Loucy (cell line): ENCODE measurements around the gene FOXL1.

ENCODE experiments used
- H2AFZ ChIP-seq: fragments of 200-600 bp; sonication (generic); 2 replicates; pipeline ENCODE4 v1.6.0; 2016; ENCODE audit warnings: antibody characterized with exemption, mild to moderate bottlenecking, low read length, moderate library complexity
- H3F3A ChIP-seq: fragments of 200-600 bp; 2 replicates; pipeline ENCODE4 v1.6.0; 2016; ENCODE audit warnings: antibody characterized with exemption, low read depth, mild to moderate bottlenecking
- H3K27me3 ChIP-seq: fragments of 200-600 bp; sonication (generic); 2 replicates; pipeline ENCODE4 v1.6.1; 2014; ENCODE audit warnings: low read length, mild to moderate bottlenecking; ENCODE audit not compliant: insufficient read depth, poor library complexity, severe bottlenecking
- H3K36me3 ChIP-seq: fragments of 200-600 bp; sonication (generic); 2 replicates; pipeline ENCODE4 v1.6.1; 2016; ENCODE audit warnings: low read length; ENCODE audit not compliant: insufficient read depth
- H3K4me1 ChIP-seq: fragments of 200-600 bp; sonication (generic); 2 replicates; pipeline ENCODE4 v1.5.1; 2014; ENCODE audit warnings: low read length, mild to moderate bottlenecking; ENCODE audit not compliant: insufficient read depth, poor library complexity, severe bottlenecking
- H3K4me2 ChIP-seq: fragments of 200-600 bp; sonication (generic); 2 replicates; pipeline ENCODE4 v1.6.0; 2014; ENCODE audit warnings: antibody characterized with exemption, low read length, low read depth, mild to moderate bottlenecking; ENCODE audit not compliant: poor library complexity, severe bottlenecking
- H3K4me3 ChIP-seq: fragments of 200-600 bp; sonication (generic); 2 replicates; pipeline ENCODE4 v1.5.1; 2014; ENCODE audit warnings: low read length, mild to moderate bottlenecking, mixed read lengths; ENCODE audit not compliant: poor library complexity, severe bottlenecking
- H3K79me2 ChIP-seq: fragments of 200-600 bp; sonication (generic); 2 replicates; pipeline ENCODE4 v1.6.1; 2014; ENCODE audit warnings: low read length; ENCODE audit not compliant: insufficient read depth
- H3K9ac ChIP-seq: fragments of 200-600 bp; sonication (generic); 2 replicates; pipeline ENCODE4 v1.6.0; 2014; ENCODE audit warnings: mild to moderate bottlenecking, low read depth, low read length, moderate library complexity; ENCODE audit not compliant: poor library complexity, severe bottlenecking
- H3K9me2 ChIP-seq: fragments of 200-600 bp; sonication (generic); replicated peaks from 2 replicates; pipeline ENCODE4 v1.6.1; 2016; ENCODE audit warnings: low read depth, low read length, mixed read lengths
- H3K9me3 ChIP-seq: fragments of 200-600 bp; sonication (generic); 2 replicates; pipeline ENCODE4 v1.6.1; 2014; ENCODE audit warnings: mild to moderate bottlenecking, antibody characterized with exemption, low read length, low read depth; ENCODE audit not compliant: insufficient read depth
- H4K20me1 ChIP-seq: fragments of 200-600 bp; sonication (generic); 2 replicates; pipeline ENCODE4 v1.6.0; 2014; ENCODE audit warnings: antibody characterized with exemption, low read length, mild to moderate bottlenecking; ENCODE audit not compliant: insufficient read depth, poor library complexity, severe bottlenecking
- EZH2phosphoT487 ChIP-seq: fragments of 200-600 bp; IDR thresholded peaks from 2 replicates; pipeline ENCODE4 v1.6.1; 2018; ENCODE audit warnings: antibody characterized with exemption, mild to moderate bottlenecking, moderate library complexity, borderline replicate concordance
- TF ChIP-seq, protein P1 (sequence below): fragments of 200-600 bp; sonication (generic); conservative IDR thresholded peaks from 2 replicates; pipeline ENCODE4 v1.5.1; 2014; ENCODE audit warnings: mild to moderate bottlenecking, antibody characterized with exemption, low read length

The FOXL1 gene

DNA sequence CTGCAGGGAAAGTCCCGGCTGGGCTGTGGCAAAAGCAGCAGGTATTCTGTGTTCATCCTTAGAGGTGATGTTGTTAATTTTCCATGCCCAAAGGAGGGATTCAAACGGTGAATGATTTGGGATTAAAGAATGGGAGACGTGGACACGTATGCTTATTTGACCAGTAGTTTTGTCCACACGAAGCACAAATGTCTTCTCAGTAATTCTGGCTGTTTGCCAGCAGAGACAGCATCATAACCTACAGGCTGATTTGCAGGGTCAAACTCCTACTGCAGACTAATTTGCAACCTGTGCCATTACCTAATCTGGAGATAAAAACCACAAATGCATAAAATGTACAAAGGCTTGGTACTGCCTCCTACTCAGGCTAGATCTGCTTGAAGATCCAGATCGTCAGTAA, 37.5 kb upstream of the FOXL1 start:
- H4K20me1 ChIP-seq = no peaks in the 10 kb centered on the region
- peaks cover 16% of the 10 kb centered on the region; the same call in 1 of the 2 replicates for H3K36me3 ChIP-seq
- H3K9ac ChIP-seq = no peak overlapping the region
- TF ChIP-seq, protein P1, sequence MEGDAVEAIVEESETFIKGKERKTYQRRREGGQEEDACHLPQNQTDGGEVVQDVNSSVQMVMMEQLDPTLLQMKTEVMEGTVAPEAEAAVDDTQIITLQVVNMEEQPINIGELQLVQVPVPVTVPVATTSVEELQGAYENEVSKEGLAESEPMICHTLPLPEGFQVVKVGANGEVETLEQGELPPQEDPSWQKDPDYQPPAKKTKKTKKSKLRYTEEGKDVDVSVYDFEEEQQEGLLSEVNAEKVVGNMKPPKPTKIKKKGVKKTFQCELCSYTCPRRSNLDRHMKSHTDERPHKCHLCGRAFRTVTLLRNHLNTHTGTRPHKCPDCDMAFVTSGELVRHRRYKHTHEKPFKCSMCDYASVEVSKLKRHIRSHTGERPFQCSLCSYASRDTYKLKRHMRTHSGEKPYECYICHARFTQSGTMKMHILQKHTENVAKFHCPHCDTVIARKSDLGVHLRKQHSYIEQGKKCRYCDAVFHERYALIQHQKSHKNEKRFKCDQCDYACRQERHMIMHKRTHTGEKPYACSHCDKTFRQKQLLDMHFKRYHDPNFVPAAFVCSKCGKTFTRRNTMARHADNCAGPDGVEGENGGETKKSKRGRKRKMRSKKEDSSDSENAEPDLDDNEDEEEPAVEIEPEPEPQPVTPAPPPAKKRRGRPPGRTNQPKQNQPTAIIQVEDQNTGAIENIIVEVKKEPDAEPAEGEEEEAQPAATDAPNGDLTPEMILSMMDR = no peak
- TF ChIP-seq EZH2phosphoT487 = no peak
- no peaks in the 10 kb centered on the region for H3K79me2 ChIP-seq
- H2AFZ ChIP-seq = no peak overlapping the region
- no peak overlapping the region for H3K4me3 ChIP-seq
- H3F3A ChIP-seq = no peaks in the 10 kb centered on the region
- H3K27me3 ChIP-seq = no peaks in the 10 kb centered on the region
- H3K4me1 ChIP-seq = no peaks in the 10 kb centered on the region
- no peaks in the 10 kb centered on the region for H3K9me2 ChIP-seq
- no peak overlapping the region for H3K4me2 ChIP-seq
- H3K9me3 ChIP-seq = no peaks in the 10 kb centered on the region

DNA sequence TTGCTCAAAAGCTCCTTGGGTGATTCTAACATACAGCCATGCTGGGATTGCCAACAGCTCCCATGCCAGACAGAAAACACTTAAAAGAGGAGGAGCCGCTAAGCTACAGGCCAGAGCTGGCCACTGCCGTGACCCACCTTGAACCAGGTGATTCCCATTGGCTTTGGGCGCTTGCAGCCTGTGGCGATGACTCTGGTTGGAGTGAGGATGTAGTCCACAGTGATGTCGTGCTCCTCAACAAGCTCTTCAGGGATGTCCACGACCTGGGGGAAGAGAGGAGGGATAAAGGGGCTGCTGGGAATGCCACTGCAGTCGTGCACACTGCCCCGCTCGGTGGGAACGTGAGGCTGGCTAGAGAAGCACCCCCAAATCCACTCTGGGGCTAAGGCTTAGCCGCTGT, 36.8 kb upstream of the FOXL1 start:
- H3K9me3 ChIP-seq = no peaks in the 10 kb centered on the region
- no peaks in the 10 kb centered on the region for H3K79me2 ChIP-seq
- no peak overlapping the region for H3K4me2 ChIP-seq
- H3K4me1 ChIP-seq = no peaks in the 10 kb centered on the region
- H3K4me3 ChIP-seq = no peak overlapping the region
- no peak overlapping the region for H2AFZ ChIP-seq
- H4K20me1 ChIP-seq = no peaks in the 10 kb centered on the region
- H3K9me2 ChIP-seq = no peaks in the 10 kb centered on the region
- H3F3A ChIP-seq = no peaks in the 10 kb centered on the region
- no peak overlapping the region for H3K9ac ChIP-seq
- no peak for TF ChIP-seq EZH2phosphoT487
- TF ChIP-seq, protein P1 = no peak
- H3K27me3 ChIP-seq = no peaks in the 10 kb centered on the region
- peaks cover 16% of the 10 kb centered on the region; the same call in 1 of the 2 replicates for H3K36me3 ChIP-seq

DNA sequence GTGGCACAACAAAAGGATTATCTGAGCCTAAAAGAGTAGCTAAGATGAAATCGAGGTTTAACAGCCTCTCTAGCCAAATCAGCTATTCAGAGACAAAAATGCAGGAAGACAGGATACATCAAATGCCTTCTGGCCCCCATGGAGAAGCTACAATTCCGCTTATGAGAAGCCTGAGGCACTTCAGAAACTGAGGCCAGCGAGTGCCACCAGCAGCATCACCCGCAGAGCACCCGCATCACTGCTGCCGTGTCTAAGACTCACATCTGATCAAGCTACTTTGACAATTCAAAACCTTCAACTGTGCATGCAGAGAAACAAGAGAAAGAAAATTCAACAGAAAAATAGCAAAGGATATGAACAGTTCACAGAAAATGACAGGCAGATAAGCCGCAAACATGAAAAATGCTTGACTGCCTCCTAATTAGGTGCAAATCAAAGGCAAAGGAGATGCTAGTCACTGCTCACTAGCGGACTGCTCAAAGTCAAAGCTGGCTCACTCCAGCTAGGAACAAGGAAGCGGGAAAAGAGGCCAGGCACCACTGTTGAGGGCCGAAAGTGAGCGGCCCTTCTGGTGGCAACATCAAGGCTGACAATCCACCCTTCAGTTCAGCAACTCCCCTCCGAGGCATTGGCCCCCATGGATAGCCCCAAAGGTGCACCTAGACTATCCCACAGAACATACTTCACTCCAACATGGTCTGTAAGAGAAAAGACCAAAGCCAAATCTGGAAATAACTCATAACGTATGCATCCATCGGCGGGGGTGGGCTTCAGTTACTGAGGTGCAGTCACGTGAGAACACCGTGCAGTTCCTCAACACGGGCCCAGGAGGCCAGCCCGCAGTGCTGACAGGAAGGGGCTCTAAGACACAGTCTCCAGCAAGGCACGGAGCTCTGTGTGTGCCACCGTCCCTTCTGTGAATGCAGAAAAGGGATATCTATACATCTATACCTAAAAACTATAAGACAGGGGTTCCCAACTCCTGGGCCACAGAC, 35.3 kb upstream of the FOXL1 start:
- no peak overlapping the region for H3K4me3 ChIP-seq
- no peaks in the 10 kb centered on the region for H3F3A ChIP-seq
- H3K4me2 ChIP-seq = no peak overlapping the region
- H4K20me1 ChIP-seq = no peaks in the 10 kb centered on the region
- no peaks in the 10 kb centered on the region for H3K9me3 ChIP-seq
- no peaks in the 10 kb centered on the region for H3K79me2 ChIP-seq
- no peaks in the 10 kb centered on the region for H3K9me2 ChIP-seq
- no peaks in the 10 kb centered on the region for H3K27me3 ChIP-seq
- TF ChIP-seq, protein P1 = no peak
- no peaks in the 10 kb centered on the region for H3K4me1 ChIP-seq
- peaks cover 16% of the 10 kb centered on the region; the same call in 1 of the 2 replicates for H3K36me3 ChIP-seq
- H2AFZ ChIP-seq = no peak overlapping the region
- H3K9ac ChIP-seq = no peak overlapping the region
